OCI-M2 (cell line): ENCODE results near the gene CNTNAP2.
"Not testable (repeated sequence)": the region's sequence is repeated elsewhere in the genome, so short reads cannot be mapped to it uniquely, and the experiment has no call there.

Source experiments
- DNase-seq: peaks from one replicate; lab custom pipeline; 2025; ENCODE audit not compliant: unreplicated experiment; lab: John Stamatoyannopoulos, UW

The CNTNAP2 gene

DNA sequence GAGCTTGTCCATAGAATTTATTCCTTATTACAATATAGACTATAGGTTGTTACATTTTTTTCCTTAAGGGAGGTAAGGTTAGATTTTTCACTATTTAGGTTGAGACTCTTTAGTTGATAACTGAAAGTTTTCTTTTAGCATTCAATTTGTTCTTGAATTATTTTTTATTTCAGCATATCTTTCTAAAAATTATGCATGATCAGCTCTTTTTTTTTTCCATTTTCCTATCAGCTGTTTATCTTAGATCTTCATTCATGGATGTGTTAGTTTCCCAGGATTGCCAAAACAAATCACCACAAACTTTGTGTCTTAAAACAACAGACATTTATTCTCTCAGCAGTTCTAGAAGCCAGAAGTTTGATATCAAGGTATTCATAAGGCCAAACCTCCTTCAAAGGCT lies 1558.1 kb downstream of the CNTNAP2 start:
- no peak for DNase-seq

GRCh38 chr7:147678943-147679342 lies 1562.3 kb downstream of the CNTNAP2 start:
- no peak for DNase-seq

GRCh38 chr7:147681530-147681929 lies 1564.9 kb downstream of the CNTNAP2 start:
- DNase-seq: no peak

- DNase-seq: no peak
Observed at GRCh38 chr7:147700702-147701101, 1584.1 kb downstream of the CNTNAP2 start.

DNA sequence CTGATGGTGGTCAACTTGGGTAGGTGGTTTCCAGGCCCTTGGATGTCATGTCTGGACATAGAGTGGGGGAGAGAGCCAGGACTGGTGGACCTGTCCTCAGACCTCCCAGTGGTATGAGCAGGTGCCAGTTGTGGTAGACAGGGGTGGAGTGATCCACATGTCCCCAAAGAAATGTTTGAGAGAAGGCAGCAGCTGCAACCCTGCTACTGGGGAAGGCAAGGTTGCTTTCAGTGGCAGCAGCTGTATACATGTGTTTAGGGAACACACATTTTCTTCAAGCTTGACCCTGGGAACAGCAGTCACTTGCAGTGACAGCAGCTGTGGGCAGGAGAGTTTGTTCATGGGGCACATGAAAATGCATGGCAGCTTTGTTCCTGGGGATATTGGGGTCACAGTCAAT lies 1591.3 kb downstream of the CNTNAP2 start:
- DNase-seq: no peak

GRCh38 chr7:147708871-147709270 lies 1592.3 kb downstream of the CNTNAP2 start:
- DNase-seq: no peak

DNA sequence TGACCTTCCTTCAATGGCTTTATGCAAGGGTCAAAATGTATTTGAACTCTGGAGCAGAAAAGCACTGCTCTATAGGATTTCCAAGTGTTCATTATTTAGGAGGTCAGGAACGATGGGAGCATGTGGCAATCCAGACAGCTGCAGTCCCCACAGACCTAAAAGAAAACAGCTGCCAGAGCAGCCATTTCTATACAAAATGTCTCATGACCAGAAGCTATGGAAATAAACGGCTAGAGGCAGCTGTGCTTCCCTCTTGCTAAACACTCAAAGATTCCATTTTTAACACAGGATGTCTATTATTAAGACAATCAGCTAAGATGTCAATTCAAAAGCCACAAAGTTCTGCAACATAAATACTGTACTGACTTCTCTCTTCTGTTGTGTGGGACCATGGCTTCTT lies 1594.8 kb downstream of the CNTNAP2 start:
- DNase-seq: no peak

- no peak for DNase-seq
Observed at GRCh38 chr7:147721962-147722830, 1605.6 kb downstream of the CNTNAP2 start.

DNA sequence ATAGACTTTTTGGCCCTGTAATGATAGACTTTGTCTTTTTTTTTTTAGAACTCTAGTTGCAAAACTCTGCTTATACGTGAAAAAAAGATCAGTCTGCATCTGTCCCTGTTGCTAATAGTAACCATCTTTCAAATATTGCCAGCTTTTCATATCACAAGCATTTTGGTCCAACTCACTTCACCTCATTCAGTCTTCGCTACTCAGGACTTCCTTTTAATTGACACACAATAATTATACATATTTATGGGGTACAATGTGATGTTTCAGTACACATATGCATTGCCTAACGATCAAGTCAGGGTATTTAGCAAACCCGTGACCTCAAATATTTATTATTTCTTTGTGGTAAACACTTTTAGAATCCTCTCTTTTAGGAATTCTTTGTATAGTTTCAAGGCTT lies 1606.9 kb downstream of the CNTNAP2 start:
- DNase-seq: no peak

DNA sequence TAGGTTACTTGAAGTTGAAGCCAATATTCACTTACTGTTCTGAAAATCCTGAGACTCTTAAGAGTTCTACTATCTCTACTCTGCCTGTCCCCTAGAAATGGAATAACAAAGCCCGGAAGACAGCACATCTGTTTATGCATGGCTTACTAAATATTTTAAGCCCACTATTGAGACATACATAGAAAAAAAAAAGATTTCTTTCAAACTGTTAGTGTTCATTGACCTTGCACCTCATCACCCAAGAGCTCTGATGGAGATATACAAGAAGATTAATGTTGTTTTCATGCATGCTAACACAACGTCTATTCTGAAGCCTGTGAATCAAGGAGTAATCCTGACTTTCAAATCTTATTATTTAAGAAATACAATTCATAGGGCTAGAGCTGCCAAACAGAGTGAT lies 1614.7 kb downstream of the CNTNAP2 start:
- no peak for DNase-seq

DNA sequence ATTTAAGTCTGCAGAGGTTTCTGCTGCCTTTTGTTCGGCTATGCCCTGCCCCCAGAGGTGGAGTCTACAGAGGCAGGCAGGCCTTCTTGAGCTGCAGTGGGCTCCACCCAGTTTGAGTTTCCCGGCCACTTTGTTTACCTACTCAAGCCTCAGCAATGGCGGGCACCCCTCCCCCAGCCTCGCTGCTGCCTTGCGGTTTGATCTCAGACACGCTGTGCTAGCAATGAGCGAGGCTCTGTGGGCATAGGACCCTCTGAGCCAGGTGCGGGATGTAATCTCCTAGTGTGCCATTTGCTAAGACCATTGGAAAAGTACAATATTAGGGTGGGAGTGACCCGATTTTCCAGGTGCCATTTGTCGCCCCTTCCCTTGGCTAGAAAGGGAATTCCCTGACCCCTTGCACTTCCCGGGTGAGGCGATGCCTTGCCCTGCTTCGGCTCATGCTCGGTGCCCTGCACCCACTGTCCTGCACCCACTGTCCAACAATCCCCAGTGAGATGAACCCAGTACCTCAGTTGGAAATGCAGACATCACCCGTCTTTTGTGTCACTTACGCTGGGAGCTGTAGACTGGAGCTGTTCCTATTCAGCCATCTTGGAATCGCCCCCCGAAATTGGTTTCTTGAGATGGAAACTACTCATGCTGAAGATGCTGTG lies 1621.1 kb downstream of the CNTNAP2 start:
- not testable (repeated sequence) for DNase-seq

GRCh38 chr7:147742301-147742700 lies 1625.7 kb downstream of the CNTNAP2 start:
- DNase-seq: no peak

DNA sequence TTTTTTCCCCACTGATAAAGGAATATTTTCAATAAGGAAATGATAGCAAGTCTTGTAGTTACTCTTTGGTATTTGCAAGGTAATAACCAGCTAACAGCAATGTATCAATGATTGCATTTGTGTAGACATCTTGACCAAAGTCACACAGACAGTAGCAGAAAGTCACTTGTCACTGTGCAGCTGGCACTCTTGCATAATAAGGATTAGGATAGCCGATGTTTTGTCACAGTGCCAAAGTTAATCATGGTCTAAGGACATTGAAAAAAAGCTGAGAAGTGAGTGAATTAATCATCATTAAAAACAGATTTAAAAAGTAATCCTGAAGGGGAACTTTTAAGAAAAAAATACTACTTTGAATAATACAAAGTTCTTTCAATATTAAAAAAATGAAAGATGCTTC lies 1639.7 kb downstream of the CNTNAP2 start:
- no peak for DNase-seq

DNA sequence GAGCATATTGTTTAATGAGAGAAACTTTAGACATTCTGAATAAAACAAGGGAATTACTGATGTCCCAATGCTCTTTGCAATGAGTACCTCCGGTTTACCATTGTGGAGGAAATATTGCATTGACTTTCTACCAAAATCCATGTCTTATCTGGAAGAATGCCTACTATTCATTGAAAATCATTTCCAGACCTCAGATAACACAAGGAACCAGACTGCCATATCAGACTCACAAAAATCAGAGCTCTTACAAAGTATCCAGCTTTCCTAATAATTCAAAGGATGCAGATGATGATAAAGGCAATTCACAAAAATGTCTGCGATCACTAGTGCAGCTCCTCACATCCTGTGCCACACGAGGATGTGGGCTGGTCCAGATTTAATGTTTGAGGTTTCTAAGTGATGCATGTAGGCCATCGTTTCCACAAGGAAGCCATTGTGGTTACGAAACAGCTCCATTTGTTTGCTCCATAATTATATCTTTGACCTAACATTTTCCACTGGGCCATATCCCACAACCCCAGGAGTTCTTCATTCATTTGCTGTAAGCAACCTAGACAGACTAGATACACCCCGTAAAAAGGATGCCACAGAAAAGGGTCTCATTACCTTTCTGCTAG lies 1642.8 kb downstream of the CNTNAP2 start:
- DNase-seq: no peak

GRCh38 chr7:147765301-147765700 lies 1648.7 kb downstream of the CNTNAP2 start:
- DNase-seq: no peak

DNA sequence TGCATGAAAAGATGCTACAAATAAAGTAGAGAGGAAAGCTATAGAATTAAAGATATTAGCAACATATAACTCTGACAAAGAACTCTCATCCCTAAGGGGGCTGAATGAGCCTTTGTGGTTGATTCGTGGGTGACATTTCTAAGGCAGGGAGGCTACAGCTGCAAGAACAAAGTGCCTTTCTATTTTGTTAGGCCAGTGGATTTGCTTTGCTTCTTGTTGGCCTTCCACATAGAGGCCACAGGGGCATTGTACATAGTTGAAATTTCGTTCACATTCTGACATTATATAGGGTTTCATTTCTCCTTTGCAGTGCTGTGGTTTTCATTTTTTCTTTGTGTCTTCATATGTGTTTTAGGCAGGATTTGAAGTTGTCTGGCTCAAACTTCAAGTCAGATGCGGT lies 1654.7 kb downstream of the CNTNAP2 start:
- no peak for DNase-seq

GRCh38 chr7:147774461-147774860 lies 1657.9 kb downstream of the CNTNAP2 start:
- DNase-seq: no peak

- no peak for DNase-seq
Observed at GRCh38 chr7:147775516-147776284, 1659.1 kb downstream of the CNTNAP2 start.

DNA sequence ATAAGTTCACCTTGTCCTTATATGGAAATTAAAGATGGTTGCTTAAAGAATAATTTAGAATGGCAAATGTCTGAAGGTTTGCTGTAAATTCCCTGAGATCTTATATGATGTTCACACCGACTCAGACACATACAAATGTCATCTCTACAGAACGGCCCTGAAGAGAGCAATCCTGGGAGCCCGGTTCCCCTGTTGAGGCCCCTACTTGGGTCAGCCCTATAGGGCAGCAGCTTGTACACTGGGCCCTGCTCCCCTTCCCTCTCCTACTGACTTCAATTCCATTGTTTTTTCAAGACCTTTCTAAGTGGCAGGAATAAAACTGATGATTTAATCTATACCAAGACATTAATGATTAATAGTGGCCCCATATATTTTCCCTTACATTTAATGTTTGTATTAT lies 1660.7 kb downstream of the CNTNAP2 start:
- no peak for DNase-seq

DNA sequence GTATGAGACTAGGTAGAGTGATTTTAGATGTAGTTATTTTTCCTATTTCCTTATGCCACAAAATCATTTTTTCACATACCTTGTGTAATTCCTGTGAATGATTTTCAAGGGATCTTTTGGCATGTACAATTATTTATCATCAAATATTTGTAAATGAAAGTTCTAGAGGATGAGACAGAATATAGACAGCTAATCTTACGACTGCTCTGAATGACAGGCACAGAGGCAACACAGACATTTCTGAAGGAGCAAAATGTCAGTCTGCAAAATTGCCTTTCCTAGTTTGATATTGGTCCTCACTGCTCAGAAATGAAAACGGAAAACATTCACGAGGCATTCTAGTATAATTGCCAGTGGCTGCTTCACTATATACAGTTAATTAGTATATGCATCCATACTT lies 1663.3 kb downstream of the CNTNAP2 start:
- DNase-seq: no peak

DNA sequence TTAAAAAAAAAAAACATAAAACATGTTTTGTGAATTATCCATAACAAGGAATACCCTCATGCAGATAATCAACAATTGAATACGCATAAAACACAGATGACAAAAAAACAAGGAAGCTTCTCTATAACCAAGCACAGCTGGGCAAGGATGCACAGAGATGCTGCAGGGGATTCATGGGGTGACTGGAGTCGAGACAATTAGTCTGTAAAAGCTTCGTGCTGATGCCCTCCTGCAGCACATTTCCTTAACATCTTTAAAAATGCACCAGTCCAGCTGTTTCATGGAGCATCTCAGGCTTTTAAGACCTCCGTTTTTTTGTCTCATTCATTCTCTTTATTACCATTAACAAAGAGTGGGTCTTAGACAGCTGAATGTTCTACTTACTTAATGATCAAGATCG lies 1680.0 kb downstream of the CNTNAP2 start:
- no peak for DNase-seq
